ENCODE measurements around the gene SMIM8.

The SMIM8 gene

GRCh38 chr6:87289571-87289970, 32.8 kb upstream of the SMIM8 start:
- H3K36me3 ChIP-seq (ENCODE audit: insufficient read depth, low read length): no peaks in the 10 kb centered on the region
- H3K4me3 ChIP-seq (ENCODE audit: low read depth, low read length, poor library complexity, severe bottlenecking): no peak overlapping the region
- H2AFZ ChIP-seq (ENCODE audit: low read length): no peak overlapping the region
- H3K9me3 ChIP-seq (ENCODE audit: low read length): no peaks in the 10 kb centered on the region
- no peaks in the 10 kb centered on the region for H3K79me2 ChIP-seq (ENCODE audit: insufficient read depth, low read length)
- H4K20me1 ChIP-seq (ENCODE audit: insufficient read depth, low read length): no peaks in the 10 kb centered on the region
- H3K9me2 ChIP-seq (ENCODE audit: low read depth, low read length): no peaks in the 10 kb centered on the region
- H3K27me3 ChIP-seq (ENCODE audit: insufficient read depth, low read length): no peaks in the 10 kb centered on the region; the same call in 1 of the 2 replicates
- no peak overlapping the region for H3K27ac ChIP-seq (ENCODE audit: low read depth, low read length, poor library complexity, severe bottlenecking)
- no peaks in the 10 kb centered on the region for H3K4me1 ChIP-seq (ENCODE audit: insufficient read depth, low read length, severe bottlenecking)
- no peak overlapping the region for H3K4me2 ChIP-seq (ENCODE audit: low read length)
- no peak overlapping the region for H3K9ac ChIP-seq (ENCODE audit: low read length)
- no peak for TF ChIP-seq EZH2 (IDR thresholded peaks at IDR 0.05; ENCODE audit: borderline replicate concordance, low read length)
- TF ChIP-seq CTCF (IDR thresholded peaks at IDR 0.05; ENCODE audit: low read length): no peak
- no peaks in the 10 kb centered on the region for H3F3A ChIP-seq (ENCODE audit: insufficient read depth, low read length)

- H3F3A ChIP-seq (ENCODE audit: insufficient read depth, low read length): no peaks in the 10 kb centered on the region
- H3K4me3 ChIP-seq (ENCODE audit: low read depth, low read length, poor library complexity, severe bottlenecking): no peak overlapping the region
- H3K9me2 ChIP-seq (ENCODE audit: low read depth, low read length): no peaks in the 10 kb centered on the region
- no peaks in the 10 kb centered on the region for H3K4me1 ChIP-seq (ENCODE audit: insufficient read depth, low read length, severe bottlenecking)
- H3K9ac ChIP-seq (ENCODE audit: low read length): no peak overlapping the region
- H3K79me2 ChIP-seq (ENCODE audit: insufficient read depth, low read length): no peaks in the 10 kb centered on the region
- H3K4me2 ChIP-seq (ENCODE audit: low read length): no peak overlapping the region
- no peaks in the 10 kb centered on the region for H4K20me1 ChIP-seq (ENCODE audit: insufficient read depth, low read length)
- no peak overlapping the region for H3K27ac ChIP-seq (ENCODE audit: low read depth, low read length, poor library complexity, severe bottlenecking)
- H3K36me3 ChIP-seq (ENCODE audit: insufficient read depth, low read length): no peaks in the 10 kb centered on the region
- H3K9me3 ChIP-seq (ENCODE audit: low read length): no peaks in the 10 kb centered on the region
- no peaks in the 10 kb centered on the region for H3K27me3 ChIP-seq (ENCODE audit: insufficient read depth, low read length)
- H2AFZ ChIP-seq (ENCODE audit: low read length): no peak overlapping the region
- TF ChIP-seq EZH2 (IDR thresholded peaks at IDR 0.05; ENCODE audit: borderline replicate concordance, low read length) (no peak), CTCF (IDR thresholded peaks at IDR 0.05; ENCODE audit: low read length) (no peak)
Measured at GRCh38 chr6:87291883-87292282, 30.5 kb upstream of the SMIM8 start.

GRCh38 chr6:87293526-87293925, 28.9 kb upstream of the SMIM8 start:
- H3K4me3 ChIP-seq (ENCODE audit: low read depth, low read length, poor library complexity, severe bottlenecking): no peak overlapping the region
- no peak overlapping the region for H2AFZ ChIP-seq (ENCODE audit: low read length)
- H3K9me2 ChIP-seq (ENCODE audit: low read depth, low read length): no peaks in the 10 kb centered on the region
- H3K27me3 ChIP-seq (ENCODE audit: insufficient read depth, low read length): no peaks in the 10 kb centered on the region
- no peaks in the 10 kb centered on the region for H3K79me2 ChIP-seq (ENCODE audit: insufficient read depth, low read length)
- TF ChIP-seq CTCF (IDR thresholded peaks at IDR 0.05; ENCODE audit: low read length) (no peak), EZH2 (IDR thresholded peaks at IDR 0.05; ENCODE audit: borderline replicate concordance, low read length) (no peak)
- no peaks in the 10 kb centered on the region for H3K9me3 ChIP-seq (ENCODE audit: low read length)
- H4K20me1 ChIP-seq (ENCODE audit: insufficient read depth, low read length): no peaks in the 10 kb centered on the region
- no peaks in the 10 kb centered on the region for H3F3A ChIP-seq (ENCODE audit: insufficient read depth, low read length)
- no peak overlapping the region for H3K4me2 ChIP-seq (ENCODE audit: low read length)
- H3K4me1 ChIP-seq (ENCODE audit: insufficient read depth, low read length, severe bottlenecking): no peaks in the 10 kb centered on the region
- H3K27ac ChIP-seq (ENCODE audit: low read depth, low read length, poor library complexity, severe bottlenecking): no peak overlapping the region
- H3K36me3 ChIP-seq (ENCODE audit: insufficient read depth, low read length): no peaks in the 10 kb centered on the region
- no peak overlapping the region for H3K9ac ChIP-seq (ENCODE audit: low read length)

Data from OCI-LY1 (cell line).